GM12801 (cell line): ENCODE measurements around the gene FABP1.

ENCODE experiments used
- CTCF ChIP-seq: IDR thresholded peaks from one replicate; pipeline ENCODE4 v1.5.1; 2011; ENCODE audit warnings: control low read depth; ENCODE audit not compliant: insufficient read length; ENCODE audit errors: extremely low read depth

Gene FABP1

GRCh38 chr2:88086401-88086800, 41.5 kb downstream of the FABP1 start:
- TF ChIP-seq CTCF, result no peak

GRCh38 chr2:88085602-88086001, 42.3 kb downstream of the FABP1 start:
- TF ChIP-seq CTCF, result no peak

GRCh38 chr2:88085099-88085498, 42.8 kb downstream of the FABP1 start:
- no peak for TF ChIP-seq CTCF

- no peak for TF ChIP-seq CTCF
Observed at GRCh38 chr2:88082781-88083180, 45.1 kb downstream of the FABP1 start.

GRCh38 chr2:88081924-88082608, 45.8 kb downstream of the FABP1 start:
- no peak for TF ChIP-seq CTCF

- TF ChIP-seq CTCF, result no peak
Observed at GRCh38 chr2:88080545-88080944, 47.3 kb downstream of the FABP1 start.

- TF ChIP-seq CTCF, result no peak
Observed at GRCh38 chr2:88078643-88079172, 49.2 kb downstream of the FABP1 start.

- TF ChIP-seq CTCF, result no peak
Observed at GRCh38 chr2:88077080-88077479, 50.8 kb downstream of the FABP1 start.
